Fibroblast of gingiva (primary cell): ENCODE data around the gene LDLRAD4.

Experiments used
- DNase-seq: peaks from one replicate; pipeline ENCODE4 v3.0.0-alpha.2; 2011; ENCODE audit warnings: low read depth

The LDLRAD4 gene

DNA sequence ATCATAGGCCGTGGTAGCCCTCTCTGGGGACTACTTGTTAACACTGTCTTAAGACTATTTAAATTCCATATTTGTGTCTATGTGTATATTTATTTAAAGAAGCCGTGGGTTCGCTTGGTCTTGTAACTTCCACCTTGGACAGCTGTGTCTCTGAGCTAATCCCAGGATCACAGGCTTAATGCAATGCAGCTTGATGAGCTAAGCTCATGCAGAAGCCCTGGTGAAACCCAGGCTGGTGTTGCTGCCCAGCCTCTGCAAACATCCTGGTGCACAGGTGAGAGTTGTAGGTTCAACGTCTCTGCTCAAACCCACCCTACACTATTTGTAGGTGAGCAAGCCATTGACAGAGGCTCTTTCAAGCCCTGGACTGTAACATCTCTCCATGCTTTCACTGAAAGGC is 296.0 kb downstream of the LDLRAD4 start:
- DNase-seq = no peak

DNA sequence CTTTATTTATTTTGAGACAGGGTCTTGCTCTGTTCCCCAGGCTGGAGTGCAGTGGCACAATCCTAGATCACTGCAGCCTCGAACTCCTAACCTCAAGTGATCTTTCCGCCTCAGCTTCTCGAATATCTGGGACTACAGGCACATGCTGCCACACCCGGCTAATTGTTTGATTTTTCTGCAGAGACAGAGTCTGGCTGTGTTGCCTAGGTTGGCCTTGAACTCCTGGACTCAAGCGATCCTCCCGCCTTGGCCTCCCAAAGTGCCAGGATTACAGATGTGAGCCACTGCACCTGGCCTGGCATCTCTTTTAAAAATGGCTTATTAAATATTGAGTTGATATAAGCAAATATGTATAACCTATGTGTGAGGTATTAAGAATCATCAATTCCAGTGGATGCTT is 298.3 kb downstream of the LDLRAD4 start:
- DNase-seq = no peak

DNA sequence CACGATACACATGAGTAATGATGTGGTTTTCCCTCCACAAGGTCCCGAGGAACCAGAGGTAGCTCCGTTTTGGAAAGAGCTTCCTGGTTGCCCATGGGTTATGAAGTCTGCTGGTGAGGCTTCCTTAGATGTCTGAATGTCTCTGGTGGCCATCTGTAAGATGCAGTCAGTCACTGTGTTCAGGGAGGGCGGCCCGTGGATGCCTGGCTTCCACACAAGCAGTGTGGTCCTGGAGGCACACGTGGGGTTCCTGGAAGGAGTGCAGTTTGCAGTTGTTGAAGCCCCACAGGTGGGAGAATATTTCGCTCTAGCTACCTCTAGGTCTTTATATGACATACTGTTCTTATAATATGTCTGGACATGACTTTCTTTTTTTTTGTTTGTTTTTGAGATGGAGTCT is 298.8 kb downstream of the LDLRAD4 start:
- DNase-seq = no peak

- DNase-seq = no peak
Observed at GRCh38 chr18:13518382-13518781, 299.8 kb downstream of the LDLRAD4 start.

GRCh38 chr18:13520306-13520705 is 301.7 kb downstream of the LDLRAD4 start:
- DNase-seq = no peak

DNA sequence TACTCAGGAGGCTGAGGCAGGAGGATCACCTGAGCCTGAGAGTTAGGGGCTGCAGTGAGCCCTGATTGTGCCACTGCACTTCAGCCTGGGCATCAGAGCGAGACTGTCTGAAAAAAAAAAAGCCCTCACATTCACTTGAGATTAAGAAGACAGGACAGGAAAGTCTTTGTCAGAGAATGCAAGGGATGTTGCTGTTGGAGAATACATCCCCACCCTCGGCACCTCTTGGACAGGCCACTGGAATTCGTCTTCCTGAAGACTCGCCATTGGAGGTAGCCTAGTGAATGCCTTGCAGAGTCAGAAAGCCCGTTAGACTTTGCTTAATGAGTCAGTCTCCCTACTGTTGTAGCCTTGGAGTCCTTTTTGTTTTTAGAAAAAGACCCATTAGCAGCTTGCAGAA is 302.2 kb downstream of the LDLRAD4 start:
- DNase-seq = no peak

DNA sequence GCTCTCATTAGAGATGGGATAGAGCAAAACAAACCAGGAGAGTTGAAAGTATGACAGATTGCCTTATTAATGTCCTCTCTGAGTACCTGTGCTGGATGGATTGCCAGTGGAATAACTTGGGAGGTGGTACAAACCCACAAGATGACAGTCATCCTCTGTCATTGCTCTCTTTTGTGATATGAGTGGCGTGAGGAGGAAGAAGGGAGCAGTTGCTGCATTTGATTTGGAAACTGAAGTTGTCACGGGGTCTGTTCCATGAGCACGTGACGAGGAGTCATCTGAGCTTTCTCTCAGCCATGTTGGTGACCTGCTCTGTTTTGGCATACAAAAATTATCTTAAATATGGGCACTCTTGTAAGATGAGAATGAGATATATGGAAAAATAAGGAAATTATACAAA is 302.9 kb downstream of the LDLRAD4 start:
- DNase-seq = no peak

- no peak for DNase-seq
Observed at GRCh38 chr18:13522256-13522655, 303.7 kb downstream of the LDLRAD4 start.

DNA sequence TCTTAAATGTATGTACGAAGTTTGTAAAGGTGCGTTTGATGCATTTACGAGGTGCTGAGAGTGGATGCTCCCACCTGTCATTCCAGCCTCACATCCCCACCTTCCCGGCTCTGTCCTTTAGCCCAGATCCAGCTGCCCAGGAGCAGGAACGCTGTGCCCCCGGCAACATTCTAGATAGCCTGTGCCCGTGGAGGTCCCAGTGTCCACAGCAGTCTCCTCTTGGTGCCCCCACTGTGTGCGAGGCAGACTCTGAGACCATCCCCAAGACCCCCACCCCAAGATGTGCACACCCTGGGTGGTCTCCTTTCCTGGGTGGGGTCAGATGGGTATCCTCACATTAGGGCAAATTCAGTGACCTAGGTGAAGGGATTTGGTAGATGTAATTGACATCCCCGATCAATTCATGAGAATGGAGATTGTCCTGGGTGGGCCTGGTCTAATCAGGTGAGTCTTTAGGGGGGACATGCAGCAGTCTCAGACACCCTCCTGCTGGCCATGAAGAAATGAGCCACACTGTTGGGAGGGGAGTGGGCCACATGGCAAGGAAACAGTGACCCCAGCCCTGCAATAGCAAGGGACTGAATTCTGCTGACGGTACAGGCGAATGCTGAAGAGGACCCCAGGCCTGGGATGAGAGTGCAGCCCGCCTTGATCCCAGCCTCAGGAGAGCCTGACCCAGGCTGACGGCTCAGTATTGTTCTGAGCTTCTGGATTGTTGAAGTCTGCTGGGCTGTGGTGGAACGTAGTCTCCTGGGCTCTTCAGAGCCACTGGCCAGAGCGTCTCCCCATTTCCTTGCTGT is 304.5 kb downstream of the LDLRAD4 start:
- DNase-seq = no peak

GRCh38 chr18:13524054-13524453 is 305.5 kb downstream of the LDLRAD4 start:
- no peak for DNase-seq

DNA sequence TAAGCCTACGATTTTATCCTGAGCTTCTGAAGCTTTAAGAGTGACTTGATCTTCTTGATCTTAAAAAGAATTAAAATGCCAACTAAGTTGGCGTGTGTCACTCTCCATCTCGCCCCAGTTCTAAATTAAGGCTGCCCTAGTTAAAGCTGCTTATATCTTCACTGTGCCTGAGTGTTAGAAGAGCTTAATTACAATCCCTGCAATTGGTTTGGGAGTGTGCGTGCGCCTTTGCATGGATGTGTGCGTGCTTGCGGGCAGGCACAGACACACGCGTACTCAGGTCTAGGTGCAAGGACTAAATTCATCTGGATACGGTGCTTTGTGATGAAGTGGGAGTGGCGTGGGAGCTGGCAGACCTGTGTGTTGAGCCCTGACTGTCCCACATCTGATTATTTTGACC is 306.3 kb downstream of the LDLRAD4 start:
- DNase-seq = no peak

DNA sequence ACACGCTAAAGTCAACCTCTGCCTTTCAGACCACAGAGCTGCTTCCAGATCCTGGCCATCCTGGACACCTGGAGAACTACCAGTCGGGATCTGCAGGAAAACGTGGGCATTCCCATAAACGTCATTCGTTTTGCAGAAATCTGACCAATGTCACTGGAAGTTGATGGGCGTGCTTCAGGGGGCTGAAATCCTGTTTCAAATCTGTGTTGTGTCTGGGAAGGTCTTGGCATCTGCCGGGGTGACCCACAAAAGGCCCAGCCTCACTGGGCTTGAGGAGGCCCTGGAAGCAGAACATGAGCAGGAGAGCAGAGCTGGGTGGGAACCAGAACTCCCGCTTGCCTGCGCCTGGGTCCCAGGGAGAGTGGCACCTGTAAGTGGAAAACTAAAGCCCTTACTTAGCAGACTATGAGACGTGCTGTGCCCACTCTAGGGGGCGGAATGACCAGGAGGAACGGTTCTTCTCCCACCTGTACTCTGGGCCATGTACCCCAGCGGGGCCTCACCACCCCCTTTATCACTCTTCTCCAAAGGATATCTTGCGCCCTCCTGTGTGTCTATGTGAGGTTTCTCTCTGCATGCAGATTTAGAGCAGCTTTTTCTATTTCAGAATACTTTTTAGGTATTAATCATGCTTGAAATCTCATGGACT is 306.9 kb downstream of the LDLRAD4 start:
- no peak for DNase-seq

GRCh38 chr18:13526519-13526918 is 308.0 kb downstream of the LDLRAD4 start:
- no peak for DNase-seq

DNA sequence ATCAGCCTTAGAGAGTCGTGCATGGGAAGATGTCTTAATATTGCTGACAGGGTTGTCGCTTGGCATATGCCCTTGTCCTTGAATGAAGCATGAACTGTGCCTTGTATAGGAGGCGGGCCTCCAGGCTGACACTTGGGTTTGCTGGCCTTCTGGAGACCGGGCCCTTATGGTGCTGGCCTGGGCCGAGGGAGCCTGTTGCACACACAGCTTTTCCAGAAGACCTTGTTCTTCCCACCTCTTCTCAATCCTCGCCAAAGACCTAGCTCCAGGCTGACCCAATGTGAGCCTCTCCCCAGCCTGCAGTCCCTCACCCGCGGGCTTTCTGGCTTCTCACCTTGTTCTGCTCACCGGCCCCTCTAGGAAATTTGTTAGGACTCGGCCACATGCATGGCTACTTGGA is 308.7 kb downstream of the LDLRAD4 start:
- DNase-seq = no peak

- no peak for DNase-seq
Observed at GRCh38 chr18:13527730-13528129, 309.2 kb downstream of the LDLRAD4 start.

DNA sequence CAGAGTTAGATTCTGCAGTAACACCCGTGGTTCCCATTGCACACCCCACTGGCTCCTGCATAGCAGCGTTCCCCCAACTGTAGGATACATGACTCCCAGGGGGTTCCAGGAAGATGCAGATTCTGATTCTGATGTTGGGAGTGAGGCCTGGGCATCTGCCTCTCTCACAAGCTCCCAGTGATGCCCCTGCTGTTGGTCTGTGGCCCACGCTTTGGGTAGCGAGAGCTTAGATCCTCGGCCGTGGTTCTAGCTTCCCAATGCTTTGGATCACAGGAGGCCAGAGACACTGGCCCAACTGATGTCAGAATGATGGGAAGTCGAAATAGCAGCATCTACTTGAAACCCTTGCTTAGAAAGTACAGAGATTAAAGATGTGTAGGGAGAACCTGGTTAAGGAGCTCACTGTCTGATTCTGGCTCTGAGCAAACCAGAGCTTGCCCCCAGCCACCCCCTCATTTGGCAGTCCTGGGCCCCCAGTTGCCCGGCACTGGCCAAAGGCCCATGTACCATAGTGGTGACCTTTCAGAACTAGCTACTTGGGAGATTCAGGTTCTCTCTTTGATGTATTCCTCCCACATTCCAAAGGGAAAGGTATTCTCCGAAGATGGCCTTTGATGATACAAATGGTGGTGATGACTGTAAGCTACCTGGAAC is 310.3 kb downstream of the LDLRAD4 start:
- DNase-seq = no peak

GRCh38 chr18:13530033-13530878 is 311.7 kb downstream of the LDLRAD4 start:
- DNase-seq = no peak

- DNase-seq = peak; percentile 32
Observed at GRCh38 chr18:13530879-13531387, 312.4 kb downstream of the LDLRAD4 start.

- no peak for DNase-seq
Observed at GRCh38 chr18:13531681-13532325, 313.2 kb downstream of the LDLRAD4 start.

DNA sequence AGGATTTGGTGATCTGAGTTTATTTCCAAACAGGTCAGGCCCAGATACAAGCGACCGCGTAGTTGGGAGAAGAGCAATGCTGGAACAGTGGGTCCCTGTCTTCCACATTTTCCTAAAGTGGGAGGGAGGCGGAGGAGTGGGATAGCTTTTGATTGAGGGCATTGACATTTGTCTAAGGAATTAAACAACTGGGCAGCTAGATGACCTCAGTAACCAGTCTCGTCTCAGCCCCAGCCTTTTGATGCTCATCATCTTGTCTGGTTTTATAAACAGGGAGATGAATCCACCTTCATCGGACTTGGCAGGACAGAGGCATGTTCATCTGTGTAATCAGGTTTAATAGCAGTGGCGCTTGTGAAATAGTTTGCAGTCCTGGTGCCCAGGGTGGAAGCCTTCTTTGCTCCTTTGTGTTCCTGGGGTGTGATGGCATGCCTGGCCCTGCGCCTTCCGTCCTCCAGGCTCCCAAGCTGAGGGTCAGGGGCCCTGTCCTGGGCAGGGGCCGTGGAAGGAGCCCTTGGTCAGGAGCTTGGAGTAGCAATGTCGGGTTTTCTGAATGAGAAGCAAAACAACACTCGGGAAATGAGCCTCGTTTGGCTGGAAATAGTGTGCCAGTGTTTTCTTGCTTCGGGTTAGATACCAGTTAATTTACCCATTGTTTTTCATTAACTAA is 314.0 kb downstream of the LDLRAD4 start:
- DNase-seq = no peak

GRCh38 chr18:13534631-13535030 is 316.1 kb downstream of the LDLRAD4 start:
- DNase-seq = no peak
